Liver (tissue), 9 donors: ENCODE data around the gene MPZL2. TPM values are rescaled to one million over a fixed set of nuclear protein-coding genes. Genes with fewer than 3 reads are reported as not detected.

Source experiments
- DNase-seq: peaks from one replicate; pipeline ENCODE4 v3.0.0-alpha.2; 2017; ENCODE audit warnings: low spot score
- H3K27ac ChIP-seq, 2 donors: one replicate each; pipeline ENCODE4 v1.7.0; 2013; ENCODE audit warnings: inconsistent platforms in 2 of 2, low read length in 2 of 2, control low read depth in 1 of 2, low read depth in 1 of 2, mild to moderate bottlenecking in 1 of 2
- H3K27me3 ChIP-seq, 4 donors: one replicate each; pipeline versions ENCODE4 v1.6.1 to v1.7.0; 2013; ENCODE audit warnings: low read length in 3 of 4, inconsistent platforms in 1 of 4, mild to moderate bottlenecking in 1 of 4, moderate library complexity in 1 of 4; ENCODE audit not compliant: control insufficient read depth in 4 of 4, insufficient read depth in 4 of 4
- H3K36me3 ChIP-seq, 4 donors: one replicate each; pipeline versions ENCODE4 v1.6.1 to v1.7.0; 2013; ENCODE audit warnings: low read length in 3 of 4, mild to moderate bottlenecking in 3 of 4, low read depth in 1 of 4, moderate library complexity in 1 of 4; ENCODE audit not compliant: control insufficient read depth in 4 of 4, insufficient read depth in 3 of 4
- H3K4me1 ChIP-seq, 4 donors: one replicate each; pipeline versions ENCODE4 v1.6.1 to v1.7.0; 2013; ENCODE audit warnings: low read length in 3 of 4, mild to moderate bottlenecking in 3 of 4, moderate library complexity in 1 of 4; ENCODE audit not compliant: control insufficient read depth in 4 of 4, insufficient read depth in 4 of 4
- H3K4me3 ChIP-seq, 3 donors: one replicate each; pipeline versions ENCODE4 v1.6.1 to v1.7.0; 2013; ENCODE audit warnings: low read length in 3 of 3, control low read depth in 1 of 3, low read depth in 1 of 3, mild to moderate bottlenecking in 1 of 3
- H3K9ac ChIP-seq, 2 donors: one replicate each; pipeline ENCODE4 v1.7.0; 2013; ENCODE audit warnings: low read length in 2 of 2, mild to moderate bottlenecking in 2 of 2, moderate library complexity in 2 of 2, control low read depth in 1 of 2, low read depth in 1 of 2
- H3K9me3 ChIP-seq, 4 donors: one replicate each; pipeline versions ENCODE4 v1.6.1 to v1.7.0; 2013; ENCODE audit warnings: low read length in 3 of 4; ENCODE audit not compliant: control insufficient read depth in 4 of 4
- ATF3 ChIP-seq: IDR thresholded peaks from 2 replicates; pipeline ENCODE4 v1.6.1; 2016; ENCODE audit warnings: antibody characterized with exemption
- CTCF ChIP-seq: fragments of 150-350 bp; IDR thresholded peaks from 2 replicates; pipeline ENCODE4 v1.5.1; 2017; ENCODE audit warnings: improper control_type of control experiment, low read depth, low read length; ENCODE audit not compliant: missing input control
- EGR1 ChIP-seq, 2 donors: IDR thresholded peaks; 2 replicates each; pipeline ENCODE4 v1.6.1; 2016 to 2018; ENCODE audit warnings: antibody characterized with exemption in 2 of 2, low read depth in 2 of 2
- FOXA1 ChIP-seq: IDR thresholded peaks from 2 replicates; pipeline ENCODE4 v1.6.1; 2016; ENCODE audit warnings: antibody characterized with exemption
- FOXA2 ChIP-seq: IDR thresholded peaks from 2 replicates; pipeline ENCODE4 v1.6.1; 2016; ENCODE audit warnings: antibody characterized with exemption
- GABPA ChIP-seq, 2 donors: IDR thresholded peaks in 1 of 2; conservative IDR thresholded peaks in 1 of 2; 2 replicates each; pipeline ENCODE4 v1.6.1; 2016; ENCODE audit warnings: antibody characterized with exemption in 2 of 2, mild to moderate bottlenecking in 1 of 2, moderate library complexity in 1 of 2
- HNF4A ChIP-seq, 2 donors: conservative IDR thresholded peaks; 2 replicates each; pipeline ENCODE4 v1.6.1; 2016; ENCODE audit warnings: antibody characterized with exemption in 2 of 2, mild to moderate bottlenecking in 2 of 2
- HNF4G ChIP-seq: IDR thresholded peaks from 2 replicates; pipeline ENCODE4 v1.6.1; 2016; ENCODE audit warnings: antibody characterized with exemption
- JUND ChIP-seq, 2 donors: IDR thresholded peaks; 2 replicates each; pipeline ENCODE4 v1.6.1; 2016; ENCODE audit warnings: antibody characterized with exemption in 2 of 2
- MAX ChIP-seq: IDR thresholded peaks from 2 replicates; pipeline ENCODE4 v1.6.1; 2016; ENCODE audit warnings: antibody characterized with exemption
- NR2F2 ChIP-seq: IDR thresholded peaks from 2 replicates; pipeline ENCODE4 v1.6.1; 2016; ENCODE audit warnings: antibody characterized with exemption
- RAD21 ChIP-seq, 2 donors: IDR thresholded peaks; 2 replicates each; pipeline ENCODE4 v1.6.1; 2016; ENCODE audit warnings: antibody characterized with exemption in 2 of 2, mild to moderate bottlenecking in 2 of 2
- REST ChIP-seq: IDR thresholded peaks from 2 replicates; pipeline ENCODE4 v1.6.1; 2016; ENCODE audit warnings: antibody characterized with exemption, mild to moderate bottlenecking
- RXRA ChIP-seq, 2 donors: IDR thresholded peaks; 2 replicates each; pipeline ENCODE4 v1.6.1; 2017 to 2018; ENCODE audit warnings: antibody characterized with exemption in 2 of 2, mild to moderate bottlenecking in 1 of 2
- SP1 ChIP-seq: IDR thresholded peaks from 2 replicates; pipeline ENCODE4 v1.6.1; 2018; ENCODE audit warnings: antibody characterized with exemption, mild to moderate bottlenecking
- TAF1 ChIP-seq: conservative IDR thresholded peaks from 2 replicates; pipeline ENCODE4 v1.6.1; 2016; ENCODE audit warnings: antibody characterized with exemption, mild to moderate bottlenecking
- YY1 ChIP-seq: IDR thresholded peaks from 2 replicates; pipeline ENCODE4 v1.6.1; 2016; ENCODE audit warnings: antibody characterized with exemption, mild to moderate bottlenecking
- ZBTB33 ChIP-seq: IDR thresholded peaks from 2 replicates; pipeline ENCODE4 v1.6.1; 2016; ENCODE audit warnings: antibody characterized with exemption
- WGBS: extraction: QIAGEN DNeasy Blood & Tissue Kit; methylation state at CpG from one replicate; pipeline ENCODE4 v1.1.7; 2013; 5-methylcytosine and 5-hydroxymethylcytosine counted together
- polyA plus RNA-seq, 2 donors: library from polyadenylated mRNA; stranded (reverse) in 1 of 2; unstranded in 1 of 2; fragments of 200-250 nt in 1 of 2; fragments of >200 nt in 1 of 2; fragmentation: Nextera tagmentation in 1 of 2; extraction: Ambion mirVana in 1 of 2; gene quantifications; one replicate each; pipeline versions ENCODE4 v1.2.1 to v1.2.3, GENCODE V29; 2013 to 2015
- total RNA-seq, 2 donors: library from RNA; depleted of rRNA; stranded (reverse); fragments of >200 nt; gene quantifications; one replicate each; pipeline ENCODE4 v1.2.3, GENCODE V29; 2014
- donor health status: healthy.
- donor health status: healthy.
- donor health status: healthy.
- donor health status: healthy.
- donor health status: healthy.

MPZL2 gene
- total RNA-seq (10 to 100 TPM; 14.4 to 17.2 TPM), polyA plus RNA-seq (1 to 10 TPM; 8.4 to 9.3 TPM)

GRCh38 chr11:118263695-118264568 lies at the start of gene MPZL2:
Gene MPZL2 (minus strand): TSS chr11:118264297. CDS start chr11:118264153, 144 bp downstream.
- Histone ChIP-seq H3K36me3 (peaks cover 2 to 15% (median 8%) of the 10 kb centered on the region in 4 donors), H3K9ac (peak within 1 kb of the TSS; percentile 67 to 80), H3K27ac (peak within 1 kb of the TSS; percentile 80 to 93), H3K4me1 (peaks cover 5 to 12% (median 8%) of the 10 kb centered on the region in 4 donors), H3K9me3 (no peaks in the 10 kb centered on the region), H3K4me3 (peak within 1 kb of the TSS; percentile 65 to 74 (median 65)), H3K27me3 (no peaks in the 10 kb centered on the region)
- 5% methylated on average over 19 of the region's 19 CpGs for WGBS
- peak; percentile 76 for TF ChIP-seq YY1
- TF ChIP-seq RXRA (IDR thresholded peaks at IDR 0.05): peak; percentile 74 to 81
- peak; percentile 41 for TF ChIP-seq FOXA1
- TF ChIP-seq REST: peak; percentile 74
- TF ChIP-seq FOXA2: no peak
- peak; percentile 69 for TF ChIP-seq HNF4A (conservative IDR thresholded peaks at IDR 0.05)
- TF ChIP-seq GABPA (IDR thresholded peaks at IDR 0.05 in 1 of 2, conservative IDR thresholded peaks at IDR 0.05 in 1 of 2): peak in 1 of 2 donors; percentile 63
- peak; percentile 16 for TF ChIP-seq NR2F2
- TF ChIP-seq MAX: peak; percentile 68
- TF ChIP-seq TAF1: peak; percentile 94
- TF ChIP-seq SP1: peak; percentile 81
- TF ChIP-seq CTCF: no peak
- no peak for TF ChIP-seq EGR1 (IDR thresholded peaks at IDR 0.05; ENCODE audit: low read depth in 2 of 2)
- no peak for TF ChIP-seq ZBTB33
- no peak for TF ChIP-seq ATF3
- TF ChIP-seq RAD21 (IDR thresholded peaks at IDR 0.05): peak; percentile 61 to 72
- TF ChIP-seq JUND (IDR thresholded peaks at IDR 0.05): peak; percentile 49 to 50
- TF ChIP-seq HNF4G: peak; percentile 30
- peak; percentile 56 for DNase-seq
